Endothelial cell (in vitro differentiated cells): ENCODE data around the gene VCL. TPM values are rescaled to one million over a fixed set of nuclear protein-coding genes. Genes with fewer than 3 reads are reported as not detected.

Source experiments
- DNase-seq: peaks from one replicate; pipeline ENCODE4 v3.0.0; 2021; ENCODE audit warnings: low spot score
- H3K27ac Mint-ChIP-seq: one replicate; pipeline ENCODE4 v1.8.0; 2021; ENCODE audit warnings: mixed read lengths, inconsistent platforms; ENCODE audit not compliant: unreplicated experiment
- H3K27me3 Mint-ChIP-seq: one replicate; pipeline ENCODE4 v1.8.0; 2021; ENCODE audit warnings: mild to moderate bottlenecking, moderate library complexity, mixed read lengths, inconsistent platforms; ENCODE audit not compliant: unreplicated experiment
- H3K36me3 Mint-ChIP-seq: one replicate; pipeline ENCODE4 v1.8.0; 2021; ENCODE audit warnings: mild to moderate bottlenecking, low read depth, mixed read lengths, inconsistent platforms; ENCODE audit not compliant: unreplicated experiment
- H3K4me1 Mint-ChIP-seq: one replicate; pipeline ENCODE4 v1.8.0; 2021; ENCODE audit warnings: mild to moderate bottlenecking, mixed read lengths, inconsistent platforms; ENCODE audit not compliant: unreplicated experiment
- H3K4me3 Mint-ChIP-seq: one replicate; pipeline ENCODE4 v1.8.0; 2021; ENCODE audit warnings: mild to moderate bottlenecking, mixed read lengths, inconsistent platforms; ENCODE audit not compliant: unreplicated experiment
- H3K9me3 Mint-ChIP-seq: one replicate; pipeline ENCODE4 v1.8.0; 2021; ENCODE audit warnings: mixed read lengths, inconsistent platforms; ENCODE audit not compliant: unreplicated experiment
- long read RNA-seq: library from polyadenylated mRNA; unstranded; transcript quantifications from one replicate; pipeline ENCODE4 v2.0.0, GENCODE V29; 2020; ENCODE audit not compliant: unreplicated experiment
- total RNA-seq: library from RNA; stranded (reverse); fragmentation: NEBNext Ultra II Directional; extraction: Animal tissue kit (Norgen Biotek cat#: 25700); gene quantifications from one replicate; pipeline ENCODE4 v1.2.1, GENCODE V29; 2021; ENCODE audit not compliant: unreplicated experiment
- TF ChIP-seq, protein P1 (sequence below): fragments of 200-600 bp; sonication (generic); IDR thresholded peaks from one replicate; pipeline ENCODE4 v1.5.0; 2021; ENCODE audit warnings: antibody characterized with exemption; ENCODE audit not compliant: unreplicated experiment

The VCL gene
- total RNA-seq, result 200 TPM
- long read RNA-seq, full-length matches to known transcripts, result 6 of 15 reads
- long read RNA-seq, partial matches to known transcripts, result 4 of 15 reads
- long read RNA-seq, other reads (novel, unspliced or antisense), result 5 of 15 reads

DNA sequence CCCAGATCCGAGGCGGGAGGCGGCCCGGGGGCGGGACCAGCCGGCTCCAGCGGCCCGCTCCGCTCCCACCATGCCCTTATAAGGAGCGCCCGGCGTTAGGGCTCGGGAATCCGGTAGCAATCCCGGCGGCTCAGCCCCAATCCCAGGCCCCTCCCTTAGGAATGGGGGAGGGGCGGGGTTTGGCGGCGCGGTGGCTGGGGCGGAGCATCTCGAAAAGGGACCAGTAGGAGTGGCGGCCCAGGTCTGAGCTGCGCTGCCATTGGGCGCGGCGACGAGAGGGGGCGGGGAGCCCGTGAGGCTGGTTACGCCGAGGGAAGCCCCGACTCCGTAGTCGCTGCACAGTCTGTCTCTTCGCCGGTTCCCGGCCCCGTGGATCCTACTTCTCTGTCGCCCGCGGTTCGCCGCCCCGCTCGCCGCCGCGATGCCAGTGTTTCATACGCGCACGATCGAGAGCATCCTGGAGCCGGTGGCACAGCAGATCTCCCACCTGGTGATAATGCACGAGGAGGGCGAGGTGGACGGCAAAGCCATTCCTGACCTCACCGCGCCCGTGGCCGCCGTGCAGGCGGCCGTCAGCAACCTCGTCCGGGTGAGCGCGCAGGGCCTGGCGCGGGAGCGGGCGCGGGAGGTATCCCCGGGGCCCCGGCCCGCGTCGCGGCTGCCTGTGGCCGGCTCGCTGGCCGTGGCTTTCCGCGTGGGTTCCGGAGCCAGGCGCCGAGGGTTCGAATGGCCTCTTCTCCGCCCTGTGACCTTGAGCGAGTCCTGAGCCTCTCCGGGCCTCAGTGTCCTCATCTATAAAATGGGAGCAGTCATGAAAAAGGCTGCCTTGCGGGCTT, at the start of gene VCL:
Gene VCL, plus strand, starts transcription at position 330 of the 836 bp plus-strand sequence. Its CDS starts 92 bp downstream, at position 422.
- Mint-ChIP-seq H3K4me3 (peak within 1 kb of the TSS; percentile 99), H3K27me3 (peaks cover 17% of the 10 kb centered on the region), H3K4me1 (peaks cover 38% of the 10 kb centered on the region), H3K36me3 (peaks cover 13% of the 10 kb centered on the region), H3K9me3 (no peaks in the 10 kb centered on the region), H3K27ac (peak within 1 kb of the TSS; percentile 98)
- peak; percentile 100 for DNase-seq
- TF ChIP-seq, protein P1, sequence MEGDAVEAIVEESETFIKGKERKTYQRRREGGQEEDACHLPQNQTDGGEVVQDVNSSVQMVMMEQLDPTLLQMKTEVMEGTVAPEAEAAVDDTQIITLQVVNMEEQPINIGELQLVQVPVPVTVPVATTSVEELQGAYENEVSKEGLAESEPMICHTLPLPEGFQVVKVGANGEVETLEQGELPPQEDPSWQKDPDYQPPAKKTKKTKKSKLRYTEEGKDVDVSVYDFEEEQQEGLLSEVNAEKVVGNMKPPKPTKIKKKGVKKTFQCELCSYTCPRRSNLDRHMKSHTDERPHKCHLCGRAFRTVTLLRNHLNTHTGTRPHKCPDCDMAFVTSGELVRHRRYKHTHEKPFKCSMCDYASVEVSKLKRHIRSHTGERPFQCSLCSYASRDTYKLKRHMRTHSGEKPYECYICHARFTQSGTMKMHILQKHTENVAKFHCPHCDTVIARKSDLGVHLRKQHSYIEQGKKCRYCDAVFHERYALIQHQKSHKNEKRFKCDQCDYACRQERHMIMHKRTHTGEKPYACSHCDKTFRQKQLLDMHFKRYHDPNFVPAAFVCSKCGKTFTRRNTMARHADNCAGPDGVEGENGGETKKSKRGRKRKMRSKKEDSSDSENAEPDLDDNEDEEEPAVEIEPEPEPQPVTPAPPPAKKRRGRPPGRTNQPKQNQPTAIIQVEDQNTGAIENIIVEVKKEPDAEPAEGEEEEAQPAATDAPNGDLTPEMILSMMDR, result no peak

DNA sequence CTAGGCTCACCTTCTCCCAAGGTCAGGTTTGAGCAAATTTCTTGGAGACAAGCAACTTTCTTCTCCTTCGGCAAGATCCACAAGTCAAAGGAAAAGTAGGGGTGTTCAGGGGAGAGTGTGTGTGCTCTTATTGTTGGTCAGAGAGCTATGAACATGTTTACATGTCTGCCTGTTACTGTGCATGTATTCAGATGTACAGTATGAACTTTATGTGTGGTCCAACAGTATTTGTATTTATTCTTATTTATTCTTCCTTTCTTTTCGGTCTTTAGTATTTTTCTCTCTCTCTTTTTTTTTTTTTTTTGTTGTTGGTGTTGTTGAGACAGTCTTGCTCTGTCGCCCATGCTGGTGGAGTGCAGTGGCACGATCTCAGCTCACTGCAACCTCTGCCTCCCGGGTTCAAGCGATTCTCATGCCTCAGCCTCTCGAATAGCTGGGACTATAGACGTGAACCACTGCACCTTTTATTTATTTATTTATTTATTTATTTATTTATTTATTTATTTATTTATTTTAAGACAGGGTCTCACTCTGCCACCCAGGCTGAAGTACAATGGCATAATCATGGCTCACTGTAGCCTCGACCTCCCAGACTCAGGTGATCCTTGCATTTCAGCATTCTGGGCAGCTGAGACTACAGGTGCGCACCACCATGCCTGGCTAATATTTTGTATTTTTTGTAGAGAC, 48.8 kb upstream of the VCL start:
- Mint-ChIP-seq H3K27me3 (peaks cover 2% of the 10 kb centered on the region), H3K9me3 (no peaks in the 10 kb centered on the region), H3K4me3 (no peak overlapping the region), H3K36me3 (no peaks in the 10 kb centered on the region), H3K4me1 (no peaks in the 10 kb centered on the region), H3K27ac (no peak overlapping the region)
- DNase-seq, result no peak
- TF ChIP-seq, protein P1, result no peak

DNA sequence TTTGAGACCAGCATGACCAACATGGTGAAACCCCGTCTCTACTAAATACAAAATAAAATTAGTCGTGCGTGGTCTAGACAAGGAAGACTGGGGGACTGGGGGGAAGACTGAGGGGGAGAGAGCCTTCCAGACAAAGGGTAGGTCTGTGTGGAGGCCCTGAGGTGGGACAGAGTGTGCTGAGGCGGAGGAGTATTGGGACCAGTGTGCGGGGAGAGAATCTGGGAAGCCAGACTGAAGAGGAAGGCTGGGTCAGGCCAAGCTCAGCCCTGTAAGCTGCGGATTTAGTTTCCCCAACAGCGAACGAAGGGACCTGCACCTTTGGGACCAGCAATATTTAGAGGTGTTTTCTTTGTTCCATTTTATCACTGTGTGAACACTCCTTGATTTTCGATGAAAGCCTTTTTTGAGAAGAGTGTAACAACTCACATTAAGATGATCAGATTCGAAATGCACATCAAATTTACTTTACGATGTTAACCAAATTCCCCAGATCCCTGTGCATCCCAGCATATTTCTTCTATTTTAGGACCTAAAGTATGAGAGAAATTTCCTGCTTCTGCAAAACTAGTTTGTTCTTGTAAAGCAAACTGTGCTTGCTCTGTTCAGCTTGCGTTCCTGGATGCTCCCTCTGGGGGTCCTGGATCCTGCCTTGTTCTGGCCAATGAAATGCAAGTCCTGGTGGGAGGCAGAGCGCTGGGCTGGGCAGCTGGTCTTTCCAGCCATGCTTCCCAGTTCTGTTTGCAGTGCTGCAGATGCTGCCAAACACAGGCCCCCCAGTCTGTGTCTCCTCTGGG, 47.6 kb upstream of the VCL start:
- no peaks in the 10 kb centered on the region for H3K9me3 Mint-ChIP-seq
- H3K4me3 Mint-ChIP-seq, result no peak overlapping the region
- H3K36me3 Mint-ChIP-seq, result no peaks in the 10 kb centered on the region
- TF ChIP-seq, protein P1, result no peak
- no peaks in the 10 kb centered on the region for H3K4me1 Mint-ChIP-seq
- DNase-seq, result no peak
- no peak overlapping the region for H3K27ac Mint-ChIP-seq
- peaks cover 2% of the 10 kb centered on the region for H3K27me3 Mint-ChIP-seq

DNA sequence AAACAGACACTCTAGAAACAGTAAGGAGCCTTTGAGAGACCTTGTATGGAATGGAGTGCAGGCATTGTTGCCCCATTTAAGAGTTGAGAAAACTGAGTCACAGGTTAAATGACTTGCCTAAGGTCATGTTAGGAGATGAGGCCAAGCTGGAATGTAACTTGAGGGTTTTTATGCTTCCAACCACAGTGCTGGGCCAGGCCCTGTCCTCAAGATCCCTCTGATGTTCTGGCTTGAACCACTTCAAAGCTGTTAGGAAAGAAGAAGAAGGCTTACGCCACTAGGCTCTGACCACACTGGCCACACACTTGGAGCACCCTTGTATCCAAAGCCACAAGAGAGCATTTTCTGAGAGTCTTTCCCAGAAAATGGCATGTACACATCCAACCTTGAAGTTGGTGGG, 44.3 kb upstream of the VCL start:
- Mint-ChIP-seq H3K27me3 (peaks cover 2% of the 10 kb centered on the region), H3K4me1 (peaks cover 6% of the 10 kb centered on the region), H3K36me3 (no peaks in the 10 kb centered on the region), H3K27ac (no peak overlapping the region), H3K4me3 (no peak overlapping the region), H3K9me3 (no peaks in the 10 kb centered on the region)
- TF ChIP-seq, protein P1, result no peak
- no peak for DNase-seq
